Epidermal melanocyte (primary cell): ENCODE data around the gene STAT3.
"Not testable (repeated sequence)": the region's sequence is repeated elsewhere in the genome, so short reads cannot be mapped to it uniquely, and the experiment has no call there.

Source experiments
- DNase-seq: peaks from one replicate; pipeline ENCODE4 v3.0.0; 2011; ENCODE audit warnings: low spot score; ENCODE audit not compliant: insufficient read length

The STAT3 gene

GRCh38 chr17:42301022-42301421, 87.2 kb downstream of the STAT3 start:
- DNase-seq: no peak

- not testable (repeated sequence) for DNase-seq
Measured at GRCh38 chr17:42299913-42300312, 88.3 kb downstream of the STAT3 start.

GRCh38 chr17:42299361-42299760, 88.9 kb downstream of the STAT3 start:
- not testable (repeated sequence) for DNase-seq

- DNase-seq: not testable (repeated sequence)
Measured at GRCh38 chr17:42297775-42298174, 90.5 kb downstream of the STAT3 start.

- DNase-seq: no peak
Measured at GRCh38 chr17:42296012-42296411, 92.2 kb downstream of the STAT3 start.

- DNase-seq: no peak
Measured at GRCh38 chr17:42294469-42295398, 93.5 kb downstream of the STAT3 start.

- no peak for DNase-seq
Measured at GRCh38 chr17:42291129-42291528, 97.1 kb downstream of the STAT3 start.

GRCh38 chr17:42290577-42290976, 97.7 kb downstream of the STAT3 start:
- no peak for DNase-seq

- no peak for DNase-seq
Measured at GRCh38 chr17:42289611-42290181, 98.5 kb downstream of the STAT3 start.

GRCh38 chr17:42288803-42289610, 99.2 kb downstream of the STAT3 start:
- DNase-seq: no peak

GRCh38 chr17:42287977-42288802, 100.1 kb downstream of the STAT3 start, which contains the start of gene STAT5A:
STAT5A (plus strand) TSS chr17:42288498; CDS start chr17:42289412, 914 bp downstream.
- peak; percentile 89 for DNase-seq

GRCh38 chr17:42287305-42287976, 100.8 kb downstream of the STAT3 start:
- peak; percentile 86 for DNase-seq

GRCh38 chr17:42286411-42287221, 101.6 kb downstream of the STAT3 start:
- no peak for DNase-seq

- DNase-seq: no peak
Measured at GRCh38 chr17:42285346-42286050, 102.7 kb downstream of the STAT3 start.

- DNase-seq: no peak
Measured at GRCh38 chr17:42284566-42284965, 103.7 kb downstream of the STAT3 start.

GRCh38 chr17:42284024-42284369, 104.2 kb downstream of the STAT3 start:
- DNase-seq: no peak

- DNase-seq: no peak
Measured at GRCh38 chr17:42283241-42284023, 104.8 kb downstream of the STAT3 start.

GRCh38 chr17:42282478-42283080, 105.7 kb downstream of the STAT3 start:
- DNase-seq: no peak
